ENCODE measurements around the gene NBDY.
A peak's percentile ranks its signal among the peaks of the same experiment; 100 is the strongest.

DNA sequence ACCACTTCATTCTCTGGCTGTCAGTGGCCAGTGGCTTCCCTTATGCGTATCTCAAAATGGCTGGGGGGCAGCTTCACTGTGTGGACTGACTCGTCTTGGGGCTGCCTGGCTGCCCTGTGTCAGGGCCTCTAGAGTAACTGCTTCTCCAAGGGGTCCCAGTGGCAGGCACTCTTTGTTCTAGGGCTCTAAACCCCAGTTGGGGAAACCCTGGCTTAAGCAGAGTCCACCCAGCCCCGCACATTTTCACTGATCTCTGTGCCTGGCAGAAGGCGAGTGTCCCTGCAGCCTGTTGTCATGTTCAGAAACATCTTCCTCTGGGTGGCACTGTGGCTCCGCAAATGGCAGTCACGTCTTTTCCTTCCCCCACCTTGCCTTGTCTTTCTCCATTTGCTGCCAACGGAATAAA, 59.7 kb downstream of the NBDY start:
- TF ChIP-seq POLR2A (IDR thresholded peaks at IDR 0.05) (no peak), POLR2AphosphoS5 (IDR thresholded peaks at IDR 0.05) (peak; percentile 6)
- TF ChIP-seq, protein P1, sequence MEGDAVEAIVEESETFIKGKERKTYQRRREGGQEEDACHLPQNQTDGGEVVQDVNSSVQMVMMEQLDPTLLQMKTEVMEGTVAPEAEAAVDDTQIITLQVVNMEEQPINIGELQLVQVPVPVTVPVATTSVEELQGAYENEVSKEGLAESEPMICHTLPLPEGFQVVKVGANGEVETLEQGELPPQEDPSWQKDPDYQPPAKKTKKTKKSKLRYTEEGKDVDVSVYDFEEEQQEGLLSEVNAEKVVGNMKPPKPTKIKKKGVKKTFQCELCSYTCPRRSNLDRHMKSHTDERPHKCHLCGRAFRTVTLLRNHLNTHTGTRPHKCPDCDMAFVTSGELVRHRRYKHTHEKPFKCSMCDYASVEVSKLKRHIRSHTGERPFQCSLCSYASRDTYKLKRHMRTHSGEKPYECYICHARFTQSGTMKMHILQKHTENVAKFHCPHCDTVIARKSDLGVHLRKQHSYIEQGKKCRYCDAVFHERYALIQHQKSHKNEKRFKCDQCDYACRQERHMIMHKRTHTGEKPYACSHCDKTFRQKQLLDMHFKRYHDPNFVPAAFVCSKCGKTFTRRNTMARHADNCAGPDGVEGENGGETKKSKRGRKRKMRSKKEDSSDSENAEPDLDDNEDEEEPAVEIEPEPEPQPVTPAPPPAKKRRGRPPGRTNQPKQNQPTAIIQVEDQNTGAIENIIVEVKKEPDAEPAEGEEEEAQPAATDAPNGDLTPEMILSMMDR (IDR thresholded peaks at IDR 0.05) = peak in 1 of 4 experiments; percentile 53

Measured in prostate gland (tissue), 2 donors.